SW 1271 (cell line): ENCODE results near the gene CPTP.

Source experiments
- DNase-seq, 2 experiments: peaks; one replicate each; lab custom pipeline; 2025; lab: John Stamatoyannopoulos, UW

Gene CPTP

GRCh38 chr1:1324524-1325287 lies at the start of gene CPTP, which contains the start of gene INTS11:
TSS of gene CPTP (plus strand) at chr1:1324802. CDS start at chr1:1326911, 2,109 bp downstream.
TSS of gene INTS11 (minus strand) at chr1:1324660. CDS start at chr1:1324608, 52 bp downstream.
- peak; percentile 48 to 70 for DNase-seq

- DNase-seq: no peak
Measured at GRCh38 chr1:1274931-1275431, 49.6 kb upstream of the CPTP start.

- DNase-seq: no peak
Measured at GRCh38 chr1:1275836-1276235, 48.8 kb upstream of the CPTP start.

GRCh38 chr1:1278620-1279019 lies 46.0 kb upstream of the CPTP start:
- no peak for DNase-seq

- DNase-seq: no peak
Measured at GRCh38 chr1:1279028-1279427, 45.6 kb upstream of the CPTP start.

GRCh38 chr1:1280782-1281481 lies 43.7 kb upstream of the CPTP start:
- no peak for DNase-seq

GRCh38 chr1:1281533-1282321 lies 42.9 kb upstream of the CPTP start:
- no peak for DNase-seq

GRCh38 chr1:1282998-1283397 lies 41.6 kb upstream of the CPTP start:
- DNase-seq: no peak

- no peak for DNase-seq
Measured at GRCh38 chr1:1283821-1284220, 40.8 kb upstream of the CPTP start.

- no peak for DNase-seq
Measured at GRCh38 chr1:1284221-1285101, 40.1 kb upstream of the CPTP start.

GRCh38 chr1:1285102-1285571 lies 39.5 kb upstream of the CPTP start:
- no peak for DNase-seq

GRCh38 chr1:1285611-1286311 lies 38.8 kb upstream of the CPTP start:
- DNase-seq: no peak

- DNase-seq: no peak
Measured at GRCh38 chr1:1286313-1287261, 38.0 kb upstream of the CPTP start.

GRCh38 chr1:1287288-1288110 lies 37.1 kb upstream of the CPTP start:
- DNase-seq: no peak

- peak in 1 of 2 experiments; percentile 29 for DNase-seq
Measured at GRCh38 chr1:1290238-1290731, 34.3 kb upstream of the CPTP start.

- DNase-seq: no peak
Measured at GRCh38 chr1:1291023-1291528, 33.5 kb upstream of the CPTP start.

GRCh38 chr1:1291548-1292441 lies 32.8 kb upstream of the CPTP start:
- DNase-seq: peak in 1 of 2 experiments; percentile 36
